ENCODE results near the gene CCDC33.

Gene CCDC33

DNA sequence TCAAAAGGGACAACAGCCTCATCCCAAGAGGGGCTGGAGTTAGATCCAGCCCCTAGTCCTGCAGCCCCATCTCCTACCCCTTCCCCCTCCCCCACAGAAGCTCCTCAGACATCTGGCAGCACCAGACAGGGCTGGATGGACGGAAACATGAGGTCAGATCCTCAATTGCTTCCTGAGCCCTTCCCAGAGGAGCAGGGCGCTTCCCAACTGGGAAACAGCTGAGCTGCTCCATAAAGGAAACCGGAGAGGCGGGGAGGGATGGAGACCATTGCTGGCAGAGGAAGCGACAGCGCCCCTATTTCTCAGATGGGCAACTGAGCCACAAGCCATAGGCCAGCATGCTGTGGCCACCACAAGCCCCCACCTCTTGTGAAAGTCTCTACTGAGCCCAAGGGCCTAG lies 149.6 kb downstream of the CCDC33 start:
- no peak overlapping the region for H3K4me3 ChIP-seq (ENCODE audit: control insufficient read depth, low read depth, low read length)
- no peak for TF ChIP-seq CTCF (IDR thresholded peaks at IDR 0.05; ENCODE audit: control insufficient read depth, insufficient read depth, low read depth, low read length, missing control alignments)
- no peak for DNase-seq (ENCODE audit: low read depth)
